NCI-H128 (cell line): ENCODE results near the gene TUFM.
"Not testable (repeated sequence)": the region's sequence is repeated elsewhere in the genome, so short reads cannot be mapped to it uniquely, and the experiment has no call there.

ENCODE experiments used
- DNase-seq: peaks from one replicate; lab custom pipeline; 2025; ENCODE audit not compliant: unreplicated experiment; lab: John Stamatoyannopoulos, UW

The TUFM gene

GRCh38 chr16:28875134-28876018, 29.2 kb upstream of the TUFM start:
- DNase-seq = no peak

- DNase-seq = no peak
These were observed 28.3 kb upstream of the TUFM start for GRCh38 chr16:28874406-28874805.

- no peak for DNase-seq
These were observed 27.5 kb upstream of the TUFM start for GRCh38 chr16:28873543-28874201.

GRCh38 chr16:28872952-28873351, 26.8 kb upstream of the TUFM start:
- no peak for DNase-seq

GRCh38 chr16:28869201-28869600, 23.1 kb upstream of the TUFM start:
- no peak for DNase-seq

- not testable (repeated sequence) for DNase-seq
These were observed 21.5 kb upstream of the TUFM start for GRCh38 chr16:28867646-28868045.

GRCh38 chr16:28867241-28867640, 21.1 kb upstream of the TUFM start:
- no peak for DNase-seq

GRCh38 chr16:28866454-28866804, 20.3 kb upstream of the TUFM start:
- DNase-seq = no peak

- no peak for DNase-seq
These were observed 19.7 kb upstream of the TUFM start for GRCh38 chr16:28865722-28866453.

GRCh38 chr16:28865001-28865688, 19.0 kb upstream of the TUFM start:
- no peak for DNase-seq

GRCh38 chr16:28863929-28864793, 18.0 kb upstream of the TUFM start:
- no peak for DNase-seq

GRCh38 chr16:28859326-28859725, 13.2 kb upstream of the TUFM start:
- DNase-seq = no peak

GRCh38 chr16:28858421-28858820, 12.3 kb upstream of the TUFM start:
- DNase-seq = no peak

GRCh38 chr16:28846933-28847273, 755 bp upstream of the TUFM start:
- DNase-seq = no peak

- DNase-seq = no peak
These were observed 428 bp downstream of the TUFM start for GRCh38 chr16:28845761-28846079.

GRCh38 chr16:28845293-28845692, 855 bp downstream of the TUFM start:
- DNase-seq = no peak

GRCh38 chr16:28844226-28844885, 1.8 kb downstream of the TUFM start:
- no peak for DNase-seq

- no peak for DNase-seq
These were observed 2.4 kb downstream of the TUFM start for GRCh38 chr16:28843766-28844165.

- no peak for DNase-seq
These were observed 3.5 kb downstream of the TUFM start for GRCh38 chr16:28842696-28843095.

GRCh38 chr16:28839899-28840298, 6.2 kb downstream of the TUFM start:
- no peak for DNase-seq
